HEK293T (cell line): Measurements from ENCODE around the gene COL19A1.
"Not testable (repeated sequence)": the region's sequence is repeated elsewhere in the genome, so short reads cannot be mapped to it uniquely, and the experiment has no call there.

Experiments used
- CTCF ChIA-PET: fragments of 350-600 bp; formaldehyde crosslinking; extraction: SDS; loops from one replicate; lab custom pipeline; 2021; ENCODE audit warnings: antibody characterized with exemption, inconsistent platforms; lab: Yijun Ruan, JAX
- POLR2A ChIA-PET: fragments of 350-600 bp; formaldehyde crosslinking; extraction: SDS; loops from one replicate; lab custom pipeline; 2020; ENCODE audit warnings: antibody characterized with exemption, inconsistent platforms; lab: Yijun Ruan, JAX
- DNase-seq: peaks from one replicate; pipeline ENCODE4 v3.0.0; 2012; ENCODE audit warnings: mixed read lengths; ENCODE audit errors: extremely low spot score
- ARNT ChIP-seq: fragments of 450-650 bp; IDR thresholded peaks from 2 replicates; pipeline ENCODE4 v1.6.1; 2017; ENCODE audit warnings: mild to moderate bottlenecking
- BHLHE40 ChIP-seq: fragments of 450-650 bp; IDR thresholded peaks from 2 replicates; pipeline ENCODE4 v1.6.1; 2016; ENCODE audit warnings: mild to moderate bottlenecking, moderate library complexity, borderline replicate concordance
- CTBP1 ChIP-seq: fragments of 450-650 bp; IDR thresholded peaks from 2 replicates; pipeline ENCODE4 v1.6.1; 2016; ENCODE audit warnings: borderline replicate concordance
- ELF4 ChIP-seq: fragments of 450-650 bp; IDR thresholded peaks from 2 replicates; pipeline ENCODE4 v1.6.1; 2017; ENCODE audit warnings: antibody characterized with exemption
- FOXA1 ChIP-seq: fragments of 450-650 bp; IDR thresholded peaks from 2 replicates; pipeline ENCODE4 v1.6.1; 2016; ENCODE audit warnings: mild to moderate bottlenecking
- FOXK2 ChIP-seq: fragments of 450-650 bp; IDR thresholded peaks from 2 replicates; pipeline ENCODE4 v1.6.1; 2016; ENCODE audit warnings: mild to moderate bottlenecking
- FOXM1 ChIP-seq: fragments of 450-650 bp; IDR thresholded peaks from 2 replicates; pipeline ENCODE4 v1.6.1; 2017; ENCODE audit warnings: mild to moderate bottlenecking, borderline replicate concordance
- HDGF ChIP-seq: fragments of 450-650 bp; IDR thresholded peaks from 2 replicates; pipeline ENCODE4 v1.6.1; 2017; ENCODE audit warnings: antibody characterized with exemption, borderline replicate concordance
- L3MBTL2 ChIP-seq: fragments of 450-650 bp; conservative IDR thresholded peaks from 2 replicates; pipeline ENCODE4 v1.6.1; 2016; ENCODE audit warnings: mild to moderate bottlenecking
- LEF1 ChIP-seq: fragments of 450-650 bp; IDR thresholded peaks from 2 replicates; pipeline ENCODE4 v1.6.1; 2017; ENCODE audit warnings: mild to moderate bottlenecking, borderline replicate concordance
- NFRKB ChIP-seq: fragments of 450-650 bp; IDR thresholded peaks from 2 replicates; pipeline ENCODE4 v1.6.1; 2016; ENCODE audit warnings: mild to moderate bottlenecking, moderate library complexity
- PKNOX1 ChIP-seq: fragments of 450-650 bp; IDR thresholded peaks from 2 replicates; pipeline ENCODE4 v1.6.1; 2016
- SP1 ChIP-seq: fragments of 450-650 bp; IDR thresholded peaks from 2 replicates; pipeline ENCODE4 v1.6.1; 2017
- SUZ12 ChIP-seq: fragments of 450-650 bp; IDR thresholded peaks from 2 replicates; pipeline ENCODE4 v1.6.1; 2016; ENCODE audit warnings: mild to moderate bottlenecking
- TARDBP ChIP-seq: fragments of 450-650 bp; IDR thresholded peaks from 2 replicates; pipeline ENCODE4 v1.6.1; 2016
- ZNF384 ChIP-seq: fragments of 450-650 bp; IDR thresholded peaks from 2 replicates; pipeline ENCODE4 v1.6.1; 2016

COL19A1 gene

GRCh38 chr6:69948479-69949114 lies 82.2 kb downstream of the COL19A1 start:
- TF ChIP-seq FOXK2 (no peak), BHLHE40 (no peak), TARDBP (no peak), SUZ12 (no peak)
- no peak for DNase-seq
- ChIA-PET CTCF (interaction anchor here (0.7 kb wide), 1 partner anchor 9 kb away, joined by 3 read pairs; no protein-coding TSS in a partner anchor), POLR2A (no interaction called here)

- CTCF ChIA-PET, result no interaction called here
- POLR2A ChIA-PET, result no interaction called here
- TF ChIP-seq SP1 (no peak), TARDBP (no peak), BHLHE40 (no peak), ELF4 (no peak), FOXM1 (no peak), CTBP1 (no peak), PKNOX1 (no peak), FOXK2 (no peak), FOXA1 (no peak), SUZ12 (no peak), HDGF (no peak), LEF1 (no peak), ZNF384 (no peak), ARNT (no peak), NFRKB (no peak), L3MBTL2 (no peak)
- no peak for DNase-seq
Observed at GRCh38 chr6:69953491-69953890, 87.1 kb downstream of the COL19A1 start.

DNA sequence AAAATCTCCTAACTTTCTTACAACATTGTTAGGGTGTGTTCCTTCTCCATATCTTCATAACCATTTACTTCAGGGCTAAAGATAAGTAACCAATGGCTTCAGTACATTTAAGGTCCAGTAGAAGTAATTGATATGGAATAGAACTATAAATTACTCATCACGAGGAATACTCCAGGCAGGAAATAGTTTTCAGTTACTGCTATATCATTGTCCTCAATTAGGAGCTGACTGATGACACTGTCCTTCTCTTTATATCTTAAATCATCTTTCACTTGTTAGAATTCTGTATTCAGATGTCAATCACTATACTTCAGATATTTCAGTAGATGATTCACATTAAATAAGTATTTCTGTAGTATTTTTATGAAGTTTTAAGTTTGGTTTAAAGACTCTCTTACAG lies 88.4 kb downstream of the COL19A1 start:
- ChIA-PET POLR2A (no interaction called here), CTCF (no interaction called here)
- TF ChIP-seq ARNT (no peak), ELF4 (no peak), NFRKB (no peak)
- DNase-seq, result no peak

- no peak for DNase-seq
- TF ChIP-seq BHLHE40, result no peak
- ChIA-PET POLR2A (no interaction called here), CTCF (no interaction called here)
Observed at GRCh38 chr6:69957985-69958559, 91.7 kb downstream of the COL19A1 start.

- no peak for TF ChIP-seq ZNF384
- TF ChIP-seq TARDBP, result no peak
- TF ChIP-seq BHLHE40, result no peak
- no peak for TF ChIP-seq PKNOX1
- TF ChIP-seq FOXK2, result no peak
- no peak for TF ChIP-seq SP1
- no peak for TF ChIP-seq L3MBTL2
- TF ChIP-seq FOXM1, result no peak
- no peak for TF ChIP-seq ARNT
- TF ChIP-seq CTBP1, result no peak
- no peak for TF ChIP-seq NFRKB
- no peak for TF ChIP-seq SUZ12
- ChIA-PET CTCF (no interaction called here), POLR2A (no interaction called here)
- DNase-seq, result no peak
Observed at GRCh38 chr6:69958978-69959377, 92.6 kb downstream of the COL19A1 start.

DNA sequence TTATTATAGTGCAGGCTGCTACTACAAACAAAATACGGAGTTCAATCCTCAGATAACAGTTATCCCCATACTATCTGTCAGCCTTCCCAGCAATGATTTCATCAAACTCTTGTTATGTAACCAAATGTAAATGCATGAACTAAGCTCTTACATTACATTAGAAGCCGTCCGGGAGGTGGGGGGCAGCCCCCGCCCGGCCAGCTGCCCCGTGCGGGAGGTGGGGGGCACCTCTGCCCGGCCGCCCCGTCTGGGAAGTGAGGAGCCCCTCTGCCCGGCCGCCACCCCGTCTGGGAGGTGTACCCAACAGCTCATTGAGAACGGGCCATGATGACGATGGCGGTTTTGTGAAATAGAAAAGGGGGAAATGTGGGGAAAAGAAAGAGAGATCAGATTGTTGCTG lies 99.6 kb downstream of the COL19A1 start:
- DNase-seq, CTCF ChIA-PET, POLR2A ChIA-PET: not testable (repeated sequence)

DNA sequence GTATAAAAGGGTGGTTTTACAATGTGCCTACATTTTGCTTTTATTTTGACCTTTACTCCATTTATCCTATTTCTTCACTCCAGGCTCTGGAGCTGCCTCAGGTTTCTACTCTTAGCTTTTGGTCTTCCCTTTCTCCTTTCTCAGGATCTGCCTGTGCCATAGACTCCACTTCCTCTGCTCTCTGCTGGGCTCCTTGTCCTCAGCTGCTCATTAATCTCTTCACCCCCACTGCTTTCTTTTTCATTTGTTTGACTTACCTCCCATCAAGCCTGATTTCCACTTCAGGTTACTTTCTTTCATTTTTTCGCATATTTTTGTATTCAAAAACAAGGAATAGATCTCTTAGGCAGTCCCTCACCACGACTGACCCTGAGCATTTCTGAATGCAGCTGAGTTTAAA lies 106.8 kb downstream of the COL19A1 start:
- no peak for DNase-seq
- TF ChIP-seq L3MBTL2 (no peak), NFRKB (no peak), HDGF (no peak), SUZ12 (no peak), SP1 (no peak), FOXK2 (no peak), ELF4 (no peak), TARDBP (no peak)
- CTCF ChIA-PET, result no interaction called here
- POLR2A ChIA-PET, result no interaction called here

- TF ChIP-seq TARDBP (no peak), SUZ12 (no peak), FOXK2 (no peak), PKNOX1 (no peak), BHLHE40 (no peak), FOXM1 (no peak), ELF4 (no peak), HDGF (no peak), L3MBTL2 (no peak), NFRKB (no peak), FOXA1 (no peak), LEF1 (no peak), CTBP1 (no peak)
- ChIA-PET POLR2A (no interaction called here), CTCF (no interaction called here)
Observed at GRCh38 chr6:69973763-69974162, 107.4 kb downstream of the COL19A1 start.

More at GRCh38 chr6:69973763-69974162, 107.4 kb downstream of the COL19A1 start:
- DNase-seq, result no peak
